Glutamatergic neuron (in vitro differentiated cells): ENCODE results near the gene HEMGN. TPM values are rescaled to one million over a fixed set of nuclear protein-coding genes. Genes with fewer than 3 reads are reported as not detected.

Experiments
- DNase-seq: peaks from one replicate; pipeline ENCODE4 v3.0.0; 2022
- H3K27ac Mint-ChIP-seq: one replicate; pipeline ENCODE4 v1.8.0; 2020; ENCODE audit warnings: mild to moderate bottlenecking, mixed read lengths, inconsistent platforms; ENCODE audit not compliant: unreplicated experiment
- H3K27me3 Mint-ChIP-seq: one replicate; pipeline ENCODE4 v1.8.0; 2020; ENCODE audit warnings: mild to moderate bottlenecking, moderate library complexity, mixed read lengths, inconsistent platforms; ENCODE audit not compliant: unreplicated experiment
- H3K36me3 Mint-ChIP-seq: one replicate; pipeline ENCODE4 v1.8.0; 2020; ENCODE audit warnings: mild to moderate bottlenecking, mixed read lengths, inconsistent platforms; ENCODE audit not compliant: unreplicated experiment
- H3K4me1 Mint-ChIP-seq: one replicate; pipeline ENCODE4 v1.8.0; 2020; ENCODE audit warnings: mild to moderate bottlenecking, low read depth, mixed read lengths, inconsistent platforms; ENCODE audit not compliant: unreplicated experiment
- H3K4me3 Mint-ChIP-seq: one replicate; pipeline ENCODE4 v1.8.0; 2020; ENCODE audit warnings: mild to moderate bottlenecking, mixed read lengths, inconsistent platforms; ENCODE audit not compliant: unreplicated experiment
- H3K9me3 Mint-ChIP-seq: one replicate; pipeline ENCODE4 v1.8.0; 2020; ENCODE audit warnings: mild to moderate bottlenecking, moderate library complexity, mixed read lengths, inconsistent platforms; ENCODE audit not compliant: unreplicated experiment
- long read RNA-seq: library from polyadenylated mRNA; unstranded; transcript quantifications from one replicate; pipeline ENCODE4 v2.0.0, GENCODE V29; 2020; ENCODE audit not compliant: unreplicated experiment
- total RNA-seq: library from RNA; stranded (reverse); fragmentation: NEBNext Ultra II Directional; extraction: Animal tissue kit (Norgen Biotek cat#: 25700); gene quantifications from one replicate; pipeline ENCODE4 v1.2.1, GENCODE V29; 2021; ENCODE audit not compliant: unreplicated experiment
- TF ChIP-seq, protein P1 (sequence below): fragments of 200-600 bp; sonication (generic); IDR thresholded peaks from one replicate; pipeline ENCODE4 v1.5.0; 2021; ENCODE audit not compliant: partially characterized antibody, unreplicated experiment

HEMGN gene, protein sequence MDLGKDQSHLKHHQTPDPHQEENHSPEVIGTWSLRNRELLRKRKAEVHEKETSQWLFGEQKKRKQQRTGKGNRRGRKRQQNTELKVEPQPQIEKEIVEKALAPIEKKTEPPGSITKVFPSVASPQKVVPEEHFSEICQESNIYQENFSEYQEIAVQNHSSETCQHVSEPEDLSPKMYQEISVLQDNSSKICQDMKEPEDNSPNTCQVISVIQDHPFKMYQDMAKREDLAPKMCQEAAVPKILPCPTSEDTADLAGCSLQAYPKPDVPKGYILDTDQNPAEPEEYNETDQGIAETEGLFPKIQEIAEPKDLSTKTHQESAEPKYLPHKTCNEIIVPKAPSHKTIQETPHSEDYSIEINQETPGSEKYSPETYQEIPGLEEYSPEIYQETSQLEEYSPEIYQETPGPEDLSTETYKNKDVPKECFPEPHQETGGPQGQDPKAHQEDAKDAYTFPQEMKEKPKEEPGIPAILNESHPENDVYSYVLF
- total RNA-seq = not detected
- long read RNA-seq = 0 reads

DNA sequence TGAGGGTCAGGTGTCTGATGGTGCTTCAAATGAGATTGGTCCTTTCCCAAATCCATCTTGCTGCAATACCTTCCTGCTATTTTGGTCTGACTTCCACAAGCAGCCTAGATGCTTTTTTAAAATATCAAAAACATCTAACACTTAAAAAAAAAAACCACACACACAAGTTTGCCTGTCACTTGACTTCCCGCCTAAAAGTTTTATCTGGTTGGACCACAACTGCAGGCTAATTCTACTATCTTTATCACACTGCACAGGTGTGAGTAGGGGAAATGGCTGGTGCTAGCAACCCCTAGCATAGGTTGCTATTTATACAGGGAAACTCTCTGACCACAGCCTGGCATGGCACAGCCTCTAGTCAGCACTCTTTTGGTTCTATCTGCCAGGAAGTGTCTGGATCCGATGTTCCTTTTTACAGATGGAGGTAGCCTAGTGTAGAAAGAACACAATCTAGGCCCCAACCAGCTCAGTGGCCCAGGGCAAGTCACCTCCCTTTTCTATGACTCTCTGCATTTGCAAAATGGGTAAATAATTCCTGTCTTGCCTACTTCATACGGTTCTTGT is at the start of gene HEMGN:
TSS of gene HEMGN (minus strand) at position 92 of the 564 bp plus-strand sequence. CDS start at position 56, 36 bp downstream.
- no peaks in the 10 kb centered on the region for H3K9me3 Mint-ChIP-seq
- H3K4me1 Mint-ChIP-seq = peaks cover 8% of the 10 kb centered on the region

DNA sequence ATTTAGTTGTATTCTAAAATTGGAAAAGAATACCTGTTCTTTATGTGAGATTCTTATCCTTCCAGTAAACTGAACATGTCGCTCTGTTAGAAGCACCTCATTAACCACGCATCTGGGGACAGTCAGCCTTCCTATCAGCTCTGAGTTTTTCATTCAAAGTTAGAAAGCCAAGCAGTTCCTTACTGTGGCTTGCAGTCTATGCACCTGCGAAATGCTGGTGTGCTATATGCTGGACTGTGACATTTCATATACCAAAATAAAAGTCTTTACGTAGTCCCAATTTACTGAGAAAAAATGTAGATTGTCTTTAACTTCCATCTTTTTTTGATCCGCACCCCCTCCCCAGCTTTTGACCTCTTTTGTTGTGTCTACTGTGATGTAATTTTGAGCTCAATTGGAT is 49.5 kb upstream of the HEMGN start:
- Mint-ChIP-seq H3K9me3 (peaks cover 2% of the 10 kb centered on the region), H3K36me3 (no peaks in the 10 kb centered on the region), H3K27me3 (peaks cover 3% of the 10 kb centered on the region), H3K4me3 (no peak overlapping the region), H3K4me1 (peaks cover 26% of the 10 kb centered on the region), H3K27ac (no peak overlapping the region)
- DNase-seq = no peak
- TF ChIP-seq, protein P1, sequence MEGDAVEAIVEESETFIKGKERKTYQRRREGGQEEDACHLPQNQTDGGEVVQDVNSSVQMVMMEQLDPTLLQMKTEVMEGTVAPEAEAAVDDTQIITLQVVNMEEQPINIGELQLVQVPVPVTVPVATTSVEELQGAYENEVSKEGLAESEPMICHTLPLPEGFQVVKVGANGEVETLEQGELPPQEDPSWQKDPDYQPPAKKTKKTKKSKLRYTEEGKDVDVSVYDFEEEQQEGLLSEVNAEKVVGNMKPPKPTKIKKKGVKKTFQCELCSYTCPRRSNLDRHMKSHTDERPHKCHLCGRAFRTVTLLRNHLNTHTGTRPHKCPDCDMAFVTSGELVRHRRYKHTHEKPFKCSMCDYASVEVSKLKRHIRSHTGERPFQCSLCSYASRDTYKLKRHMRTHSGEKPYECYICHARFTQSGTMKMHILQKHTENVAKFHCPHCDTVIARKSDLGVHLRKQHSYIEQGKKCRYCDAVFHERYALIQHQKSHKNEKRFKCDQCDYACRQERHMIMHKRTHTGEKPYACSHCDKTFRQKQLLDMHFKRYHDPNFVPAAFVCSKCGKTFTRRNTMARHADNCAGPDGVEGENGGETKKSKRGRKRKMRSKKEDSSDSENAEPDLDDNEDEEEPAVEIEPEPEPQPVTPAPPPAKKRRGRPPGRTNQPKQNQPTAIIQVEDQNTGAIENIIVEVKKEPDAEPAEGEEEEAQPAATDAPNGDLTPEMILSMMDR = no peak

More for the DNA sequence above, at the start of gene HEMGN:
- Mint-ChIP-seq H3K27me3 (peaks cover 7% of the 10 kb centered on the region), H3K27ac (no peak within 1 kb of the TSS), H3K36me3 (no peaks in the 10 kb centered on the region), H3K4me3 (no peak within 1 kb of the TSS)
- TF ChIP-seq, protein P1 = no peak
- DNase-seq = no peak

GRCh38 chr9:97985058-97985861 is 47.3 kb upstream of the HEMGN start:
- peak overlapping the region; percentile 87 for H3K4me3 Mint-ChIP-seq
- H3K27me3 Mint-ChIP-seq = peaks cover 11% of the 10 kb centered on the region
- TF ChIP-seq, protein P1 = no peak
- H3K9me3 Mint-ChIP-seq = peaks cover 11% of the 10 kb centered on the region
- H3K4me1 Mint-ChIP-seq = peaks cover 39% of the 10 kb centered on the region
- H3K27ac Mint-ChIP-seq = peak overlapping the region; percentile 66
- peak; percentile 24 for DNase-seq
- no peaks in the 10 kb centered on the region for H3K36me3 Mint-ChIP-seq

- Mint-ChIP-seq H3K4me1 (peaks cover 42% of the 10 kb centered on the region), H3K27me3 (peaks cover 14% of the 10 kb centered on the region)
- TF ChIP-seq, protein P1 = no peak
These were observed 46.5 kb upstream of the HEMGN start for GRCh38 chr9:97984188-97985057.

More at GRCh38 chr9:97984188-97985057, 46.5 kb upstream of the HEMGN start:
- Mint-ChIP-seq H3K9me3 (peaks cover 11% of the 10 kb centered on the region), H3K36me3 (no peaks in the 10 kb centered on the region), H3K27ac (no peak overlapping the region), H3K4me3 (no peak overlapping the region)
- peak; percentile 65 for DNase-seq
